Calu3 (cell line): ENCODE measurements around the gene ETF1. TPM values are rescaled to one million over a fixed set of nuclear protein-coding genes. Genes with fewer than 3 reads are reported as not detected.
"Not testable (repeated sequence)": the region's sequence is repeated elsewhere in the genome, so short reads cannot be mapped to it uniquely, and the experiment has no call there.

Experiments used
- BruUV-seq: library from RNA; stranded (reverse); fragments of 400-500 nt; replicated peaks from 2 replicates; lab custom pipeline; 2021; lab: Mats Ljungman, UMichigan
- CTCF ChIA-PET: fragments of 300-600 bp; sonication (Branson Sonifier 250); formaldehyde crosslinking; loops from one replicate; lab custom pipeline; 2022; ENCODE audit warnings: antibody characterized with exemption; lab: Charles Lee
- DNase-seq: peaks from one replicate; pipeline ENCODE4 v3.0.0; 2022
- H3K27ac Mint-ChIP-seq: one replicate; pipeline ENCODE4 v1.8.0; 2022; ENCODE audit warnings: mixed read lengths; ENCODE audit not compliant: unreplicated experiment
- H3K27me3 Mint-ChIP-seq: one replicate; pipeline ENCODE4 v1.8.0; 2022; ENCODE audit warnings: mixed read lengths; ENCODE audit not compliant: unreplicated experiment
- H3K36me3 Mint-ChIP-seq: one replicate; pipeline ENCODE4 v1.8.0; 2022; ENCODE audit warnings: mild to moderate bottlenecking, moderate library complexity, mixed read lengths; ENCODE audit not compliant: insufficient read depth, unreplicated experiment
- H3K4me1 Mint-ChIP-seq: one replicate; pipeline ENCODE4 v1.8.0; 2022; ENCODE audit warnings: mild to moderate bottlenecking, low read depth, mixed read lengths; ENCODE audit not compliant: unreplicated experiment
- H3K4me3 Mint-ChIP-seq: one replicate; pipeline ENCODE4 v1.8.0; 2022; ENCODE audit warnings: mild to moderate bottlenecking, low read depth, moderate library complexity, mixed read lengths; ENCODE audit not compliant: unreplicated experiment
- H3K9me3 Mint-ChIP-seq: one replicate; pipeline ENCODE4 v1.8.0; 2022; ENCODE audit warnings: low read depth, mixed read lengths; ENCODE audit not compliant: unreplicated experiment
- intact Hi-C: fragments of 100-400 bp; cut with micrococcal nuclease; formaldehyde crosslinking; loops from one replicate; pipeline ENCODE4 v1.10.0; 2022; ENCODE audit not compliant: unreplicated experiment
- total RNA-seq: library from RNA; stranded (reverse); gene quantifications from 2 replicates; pipeline ENCODE4 v1.2.3, GENCODE V29; 2022
- TF ChIP-seq, protein P1 (sequence below): fragments of 200-600 bp; IDR thresholded peaks from one replicate; pipeline ENCODE4 v1.8.0; 2022; ENCODE audit warnings: antibody characterized with exemption; ENCODE audit not compliant: unreplicated experiment

The ETF1 gene
- total RNA-seq, 1 experiment from 2014 or later, result 164 TPM

DNA sequence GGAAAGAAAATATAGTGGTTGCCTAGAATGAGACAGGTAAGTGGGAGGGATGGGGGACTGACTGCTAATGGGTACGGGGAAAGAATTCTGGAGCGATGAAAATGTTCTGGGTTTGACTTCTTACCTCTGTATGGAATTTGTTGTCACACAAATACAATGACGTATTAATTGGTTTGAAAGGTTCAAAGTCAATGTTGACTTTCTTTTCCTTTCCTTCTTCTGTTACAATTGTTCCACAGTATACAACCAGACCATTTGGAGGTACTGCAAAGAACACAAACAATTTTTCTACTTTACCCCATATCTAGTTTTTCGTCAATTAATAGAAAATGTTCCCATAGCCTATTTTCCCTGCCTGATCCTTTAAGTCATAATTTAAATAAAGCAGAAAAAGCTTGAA, 25.6 kb downstream of the ETF1 start:
- H3K9me3 Mint-ChIP-seq, result no peaks in the 10 kb centered on the region
- TF ChIP-seq, protein P1, sequence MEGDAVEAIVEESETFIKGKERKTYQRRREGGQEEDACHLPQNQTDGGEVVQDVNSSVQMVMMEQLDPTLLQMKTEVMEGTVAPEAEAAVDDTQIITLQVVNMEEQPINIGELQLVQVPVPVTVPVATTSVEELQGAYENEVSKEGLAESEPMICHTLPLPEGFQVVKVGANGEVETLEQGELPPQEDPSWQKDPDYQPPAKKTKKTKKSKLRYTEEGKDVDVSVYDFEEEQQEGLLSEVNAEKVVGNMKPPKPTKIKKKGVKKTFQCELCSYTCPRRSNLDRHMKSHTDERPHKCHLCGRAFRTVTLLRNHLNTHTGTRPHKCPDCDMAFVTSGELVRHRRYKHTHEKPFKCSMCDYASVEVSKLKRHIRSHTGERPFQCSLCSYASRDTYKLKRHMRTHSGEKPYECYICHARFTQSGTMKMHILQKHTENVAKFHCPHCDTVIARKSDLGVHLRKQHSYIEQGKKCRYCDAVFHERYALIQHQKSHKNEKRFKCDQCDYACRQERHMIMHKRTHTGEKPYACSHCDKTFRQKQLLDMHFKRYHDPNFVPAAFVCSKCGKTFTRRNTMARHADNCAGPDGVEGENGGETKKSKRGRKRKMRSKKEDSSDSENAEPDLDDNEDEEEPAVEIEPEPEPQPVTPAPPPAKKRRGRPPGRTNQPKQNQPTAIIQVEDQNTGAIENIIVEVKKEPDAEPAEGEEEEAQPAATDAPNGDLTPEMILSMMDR, result no peak
- no peak for DNase-seq
- CTCF ChIA-PET, result no interaction called here
- no peaks in the 10 kb centered on the region for H3K27me3 Mint-ChIP-seq
- BruUV-seq, result no TSS peak
- no peak overlapping the region for H3K4me3 Mint-ChIP-seq
- no peak overlapping the region for H3K27ac Mint-ChIP-seq
- peaks cover 10% of the 10 kb centered on the region for H3K4me1 Mint-ChIP-seq
- H3K36me3 Mint-ChIP-seq, result peaks cover 78% of the 10 kb centered on the region
- intact Hi-C loops, result no loop called here

DNA sequence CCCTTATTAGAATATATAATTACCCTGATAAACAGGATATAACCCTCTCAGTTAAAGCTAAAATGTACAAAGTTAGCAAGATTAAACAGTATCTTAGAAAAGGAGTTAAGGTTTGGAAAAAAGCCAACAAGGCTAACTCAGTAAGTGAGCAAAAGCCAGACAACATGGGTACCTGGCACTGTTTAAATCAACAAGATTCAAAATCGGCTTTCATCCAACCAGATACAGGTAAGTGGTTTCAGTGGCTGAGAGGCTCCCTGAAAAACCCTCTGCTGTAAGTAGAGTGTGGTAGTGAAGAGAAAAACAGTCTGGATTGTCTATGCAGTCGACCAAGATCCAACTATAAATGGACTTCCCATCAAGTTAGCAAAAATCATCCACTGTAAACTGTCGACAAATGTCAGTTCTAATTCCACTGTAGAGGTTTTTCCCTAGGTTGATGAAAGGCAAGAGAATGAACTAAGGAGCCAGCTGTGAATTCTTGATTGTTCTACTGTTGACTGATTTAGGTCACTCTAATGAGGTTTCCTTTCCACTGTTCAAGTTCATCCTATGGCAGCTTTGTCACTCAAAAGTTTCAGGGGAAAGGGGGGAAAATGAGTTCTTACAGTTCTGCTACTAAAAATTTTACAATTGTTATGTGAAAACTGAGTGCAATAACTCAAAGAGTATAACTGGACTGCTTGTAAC, 27.3 kb downstream of the ETF1 start:
- H3K27ac Mint-ChIP-seq, result no peak overlapping the region

DNA sequence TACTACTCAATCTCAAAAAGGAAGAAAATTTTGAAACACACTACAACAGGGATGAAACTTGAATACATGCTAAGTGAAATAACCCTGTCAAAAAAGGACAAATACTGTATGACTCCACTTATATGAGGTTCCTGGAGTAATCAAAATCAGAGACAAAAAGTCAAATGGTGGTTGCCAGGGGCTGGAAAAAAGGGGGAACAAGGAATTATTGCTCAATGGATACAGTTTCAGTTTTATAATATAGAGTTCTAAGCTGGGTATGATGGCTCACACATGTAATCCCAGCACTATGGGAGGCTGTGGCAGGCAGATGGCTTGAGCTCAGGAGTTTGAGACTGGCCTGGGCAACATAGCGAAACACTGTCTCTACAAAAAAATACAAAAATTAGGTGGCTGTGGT, 29.0 kb downstream of the ETF1 start:
- intact Hi-C loops, result no loop called here
- H3K27me3 Mint-ChIP-seq, result no peaks in the 10 kb centered on the region
- no peak for DNase-seq
- H3K36me3 Mint-ChIP-seq, result peaks cover 88% of the 10 kb centered on the region
- H3K9me3 Mint-ChIP-seq, result no peaks in the 10 kb centered on the region
- TF ChIP-seq, protein P1, result no peak
- CTCF ChIA-PET, result no interaction called here
- no TSS peak for BruUV-seq
- no peak overlapping the region for H3K27ac Mint-ChIP-seq
- no peaks in the 10 kb centered on the region for H3K4me1 Mint-ChIP-seq
- no peak overlapping the region for H3K4me3 Mint-ChIP-seq

More for the DNA sequence above, 27.3 kb downstream of the ETF1 start:
- Mint-ChIP-seq H3K9me3 (no peaks in the 10 kb centered on the region), H3K4me1 (peaks cover 6% of the 10 kb centered on the region), H3K4me3 (no peak overlapping the region), H3K36me3 (peaks cover 81% of the 10 kb centered on the region), H3K27me3 (no peaks in the 10 kb centered on the region)
- DNase-seq, result no peak
- CTCF ChIA-PET, result no interaction called here
- TF ChIP-seq, protein P1, result no peak
- intact Hi-C loops, result no loop called here
- BruUV-seq, result no TSS peak

DNA sequence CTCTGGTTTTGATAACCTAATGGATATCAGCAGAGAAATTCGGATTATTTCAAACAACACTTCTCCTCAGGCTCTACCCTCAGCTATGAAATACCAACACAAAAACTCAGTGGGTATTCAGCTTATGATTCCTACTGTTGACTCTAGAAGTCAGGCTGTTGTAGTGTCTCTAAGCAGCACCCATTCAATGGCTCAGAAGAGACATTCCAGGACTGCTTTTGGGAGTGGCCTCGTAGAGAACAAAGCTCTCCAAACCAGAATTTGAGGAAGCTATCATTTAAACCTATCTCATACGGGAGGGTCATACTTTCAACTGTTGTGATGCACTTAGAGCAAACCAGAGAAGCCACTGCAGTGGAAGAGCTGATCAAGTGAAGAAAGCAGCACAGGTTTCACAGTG, 34.1 kb downstream of the ETF1 start:
- no peak for DNase-seq
- Mint-ChIP-seq H3K27ac (no peak overlapping the region), H3K4me3 (no peak overlapping the region), H3K27me3 (no peaks in the 10 kb centered on the region), H3K9me3 (no peaks in the 10 kb centered on the region), H3K36me3 (peaks cover 62% of the 10 kb centered on the region), H3K4me1 (no peaks in the 10 kb centered on the region)
- TF ChIP-seq, protein P1, result no peak
- CTCF ChIA-PET, result no interaction called here
- no TSS peak for BruUV-seq
- intact Hi-C loops, result no loop called here

DNA sequence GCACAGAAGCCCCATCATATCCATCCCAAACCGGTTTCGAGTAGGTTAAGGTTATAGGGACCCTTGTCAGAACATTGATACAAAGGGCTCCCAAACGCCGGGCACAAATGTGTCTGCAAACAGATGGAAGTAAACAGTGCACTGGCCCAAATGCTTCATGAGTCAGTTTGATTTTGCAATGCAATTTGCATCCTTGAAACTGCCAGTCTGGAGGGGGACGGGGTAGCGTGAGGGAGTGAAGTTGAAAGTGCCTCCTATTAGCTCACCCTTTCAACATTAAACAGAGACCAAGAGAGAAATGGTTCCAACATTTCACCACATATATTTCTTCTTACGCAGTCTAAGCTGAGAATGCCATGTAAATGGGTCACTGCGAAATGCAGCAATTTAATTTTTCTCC, 35.6 kb downstream of the ETF1 start:
- H3K27ac Mint-ChIP-seq, DNase-seq, H3K4me1 Mint-ChIP-seq, H3K4me3 Mint-ChIP-seq, intact Hi-C loops, H3K9me3 Mint-ChIP-seq, H3K27me3 Mint-ChIP-seq: not testable (repeated sequence)
- peaks cover 51% of the 10 kb centered on the region for H3K36me3 Mint-ChIP-seq
- BruUV-seq, result TSS peak; percentile 40
- CTCF ChIA-PET, result interaction anchor here (0.5 kb wide), 1 partner anchor 81 kb away, joined by 4 read pairs; no protein-coding TSS in a partner anchor
